IPS-18a (cell line): Measurements from ENCODE around the gene FKBP5.
"Not testable (repeated sequence)": the region's sequence is repeated elsewhere in the genome, so short reads cannot be mapped to it uniquely, and the experiment has no call there.

Experiments used
- H3K27ac ChIP-seq: one replicate; pipeline ENCODE4 v1.5.1; 2013; ENCODE audit warnings: low read length
- H3K27me3 ChIP-seq: one replicate; pipeline ENCODE4 v1.6.1; 2013; ENCODE audit warnings: mild to moderate bottlenecking, low read length; ENCODE audit not compliant: control insufficient read depth, insufficient read depth
- H3K36me3 ChIP-seq: one replicate; pipeline ENCODE4 v1.6.1; 2013; ENCODE audit warnings: low read depth, low read length; ENCODE audit not compliant: control insufficient read depth
- H3K4me1 ChIP-seq: one replicate; pipeline ENCODE4 v1.6.1; 2013; ENCODE audit warnings: low read depth, low read length; ENCODE audit not compliant: control insufficient read depth
- H3K4me3 ChIP-seq: one replicate; pipeline ENCODE4 v1.5.1; 2013; ENCODE audit warnings: low read length
- H3K9ac ChIP-seq: one replicate; pipeline ENCODE4 v1.6.1; 2013; ENCODE audit warnings: mild to moderate bottlenecking, low read length, moderate library complexity
- H3K9me3 ChIP-seq: one replicate; pipeline ENCODE4 v1.6.1; 2013; ENCODE audit warnings: low read depth, low read length; ENCODE audit not compliant: control insufficient read depth

Gene FKBP5

DNA sequence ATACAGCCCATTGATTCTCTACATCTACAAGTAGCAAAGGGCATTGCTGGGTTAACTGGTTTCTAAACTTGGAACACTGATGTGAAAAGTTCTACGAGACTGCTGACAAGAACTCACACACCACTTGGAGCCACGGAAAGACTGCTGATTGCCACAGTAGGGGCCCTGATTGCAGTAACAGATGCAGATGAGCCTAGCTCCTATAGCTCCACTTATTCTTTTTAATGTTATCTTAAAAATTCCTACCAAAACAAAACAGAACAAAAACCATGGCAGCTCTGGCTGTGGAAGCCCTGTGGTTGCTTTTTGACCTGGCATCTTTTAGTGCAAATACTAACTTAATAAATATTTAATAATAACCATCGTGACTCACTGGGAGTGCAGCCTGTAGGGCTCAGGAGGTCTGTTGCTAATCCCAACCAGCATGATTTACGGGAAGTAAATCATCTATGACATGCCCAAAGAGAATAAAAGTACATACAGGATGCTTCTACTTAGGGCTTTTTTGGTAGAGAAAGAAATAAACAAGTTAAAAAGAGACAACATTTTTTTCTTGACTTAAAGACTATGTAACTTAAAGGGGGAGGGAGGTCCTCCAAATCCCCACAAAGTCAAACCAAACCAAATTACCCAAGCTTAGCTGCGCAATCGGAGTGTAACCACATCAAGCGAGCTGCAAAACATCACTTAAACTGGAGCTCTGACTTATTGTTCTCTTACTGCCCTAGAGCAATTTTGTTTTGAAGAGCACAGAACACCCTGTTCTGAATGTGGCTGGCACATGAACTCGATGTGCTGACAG, 87.2 kb downstream of the FKBP5 start:
- Histone ChIP-seq H3K4me1 (peaks cover 20% of the 10 kb centered on the region), H3K36me3 (peaks cover 5% of the 10 kb centered on the region), H3K4me3 (no peak overlapping the region), H3K27me3 (no peaks in the 10 kb centered on the region), H3K27ac (no peak overlapping the region), H3K9ac (no peak overlapping the region), H3K9me3 (no peaks in the 10 kb centered on the region)

DNA sequence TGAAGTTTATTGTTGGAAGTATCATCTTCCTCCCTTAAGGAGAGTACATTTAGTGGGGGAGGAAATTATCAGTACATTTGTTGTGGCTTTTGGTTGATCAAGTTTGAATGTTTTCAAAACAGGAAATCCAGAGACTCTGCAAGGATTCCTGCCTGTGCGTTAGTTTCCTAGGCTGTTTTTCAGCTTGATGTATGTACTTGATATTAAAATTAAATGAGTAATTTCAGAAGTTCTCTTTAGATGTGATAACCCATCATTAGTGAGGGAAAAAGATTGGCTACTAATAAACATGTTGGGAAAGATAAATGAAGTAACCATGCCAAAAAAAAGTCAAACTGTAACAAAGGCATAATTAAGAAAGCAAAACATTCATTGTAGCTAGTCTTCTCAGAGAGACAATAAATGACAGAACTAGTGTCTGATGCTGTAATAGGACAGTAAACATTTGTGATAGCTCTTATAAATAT, 88.0 kb downstream of the FKBP5 start:
- no peaks in the 10 kb centered on the region for H3K9me3 ChIP-seq
- H3K27ac ChIP-seq: no peak overlapping the region
- H3K4me1 ChIP-seq: peaks cover 20% of the 10 kb centered on the region
- H3K27me3 ChIP-seq: no peaks in the 10 kb centered on the region
- H3K9ac ChIP-seq: no peak overlapping the region
- no peak overlapping the region for H3K4me3 ChIP-seq
- peaks cover 5% of the 10 kb centered on the region for H3K36me3 ChIP-seq

DNA sequence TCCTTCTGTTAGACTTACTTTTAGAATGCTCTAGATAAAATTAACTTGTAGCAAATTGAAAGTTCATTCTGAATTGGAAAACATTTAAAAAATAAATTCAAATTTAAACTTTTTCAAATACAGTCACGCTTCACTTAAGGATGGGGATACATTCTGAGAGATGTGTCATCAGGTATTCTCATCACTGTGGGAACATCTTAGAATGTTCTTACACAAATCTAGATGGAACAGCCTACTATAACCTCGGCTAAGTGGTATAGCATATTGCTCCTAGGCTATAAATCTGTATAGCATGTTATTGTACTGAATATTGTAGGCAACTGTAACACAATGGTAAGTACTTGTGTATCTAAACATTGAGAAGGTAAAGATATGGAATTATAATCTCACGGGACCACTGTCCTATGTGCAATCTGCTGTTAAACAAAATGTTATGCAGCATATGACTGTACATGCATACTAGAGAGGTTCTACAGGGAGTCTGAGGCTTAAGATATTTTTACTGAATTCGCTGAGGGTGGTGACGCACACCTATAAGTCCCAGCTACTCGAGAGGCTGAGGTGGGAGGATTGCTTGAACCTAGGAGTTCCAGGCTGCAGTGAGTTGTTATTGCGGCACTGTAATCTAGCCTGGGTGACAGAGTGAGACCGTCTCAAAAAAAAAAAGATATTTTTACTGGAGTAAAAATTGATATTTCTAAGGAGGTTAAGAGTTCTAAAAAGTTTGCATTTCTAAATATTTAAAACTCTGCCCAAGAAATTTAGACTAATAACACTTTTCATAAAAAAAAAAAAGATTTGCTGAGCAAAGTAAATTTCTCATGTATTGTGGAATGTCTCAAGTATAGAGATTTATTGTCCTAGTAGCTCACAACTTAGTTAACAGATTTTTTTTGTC, 88.7 kb downstream of the FKBP5 start:
- Histone ChIP-seq H3K27ac (no peak overlapping the region), H3K4me1 (peaks cover 20% of the 10 kb centered on the region), H3K36me3 (peaks cover 5% of the 10 kb centered on the region)

DNA sequence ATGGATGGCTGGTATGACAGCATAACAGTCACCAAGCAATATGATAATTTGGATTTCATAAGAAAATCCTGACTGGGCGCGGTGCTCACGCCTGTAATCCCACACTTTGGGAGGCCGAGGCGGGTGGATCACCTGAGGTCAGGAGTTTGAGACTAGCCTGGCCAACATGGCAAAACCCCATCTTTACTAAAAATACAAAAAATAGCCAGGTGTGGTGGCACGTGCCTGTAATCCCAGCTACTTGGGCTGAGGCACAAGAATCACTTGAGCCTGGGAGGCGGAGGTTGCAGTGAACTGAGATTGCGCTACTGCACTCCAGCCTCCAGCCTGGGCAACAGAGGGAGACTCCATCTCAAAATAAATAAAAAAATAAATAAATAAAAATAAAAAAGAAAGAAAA, 90.1 kb downstream of the FKBP5 start:
- not testable (repeated sequence) for H3K27me3 ChIP-seq, H3K36me3 ChIP-seq, H3K9ac ChIP-seq, H3K9me3 ChIP-seq, H3K4me3 ChIP-seq, H3K27ac ChIP-seq
- H3K4me1 ChIP-seq: peaks cover 20% of the 10 kb centered on the region

More for the DNA sequence above, 88.7 kb downstream of the FKBP5 start:
- no peaks in the 10 kb centered on the region for H3K27me3 ChIP-seq
- H3K9ac ChIP-seq: no peak overlapping the region
- H3K4me3 ChIP-seq: no peak overlapping the region
- H3K9me3 ChIP-seq: no peaks in the 10 kb centered on the region

DNA sequence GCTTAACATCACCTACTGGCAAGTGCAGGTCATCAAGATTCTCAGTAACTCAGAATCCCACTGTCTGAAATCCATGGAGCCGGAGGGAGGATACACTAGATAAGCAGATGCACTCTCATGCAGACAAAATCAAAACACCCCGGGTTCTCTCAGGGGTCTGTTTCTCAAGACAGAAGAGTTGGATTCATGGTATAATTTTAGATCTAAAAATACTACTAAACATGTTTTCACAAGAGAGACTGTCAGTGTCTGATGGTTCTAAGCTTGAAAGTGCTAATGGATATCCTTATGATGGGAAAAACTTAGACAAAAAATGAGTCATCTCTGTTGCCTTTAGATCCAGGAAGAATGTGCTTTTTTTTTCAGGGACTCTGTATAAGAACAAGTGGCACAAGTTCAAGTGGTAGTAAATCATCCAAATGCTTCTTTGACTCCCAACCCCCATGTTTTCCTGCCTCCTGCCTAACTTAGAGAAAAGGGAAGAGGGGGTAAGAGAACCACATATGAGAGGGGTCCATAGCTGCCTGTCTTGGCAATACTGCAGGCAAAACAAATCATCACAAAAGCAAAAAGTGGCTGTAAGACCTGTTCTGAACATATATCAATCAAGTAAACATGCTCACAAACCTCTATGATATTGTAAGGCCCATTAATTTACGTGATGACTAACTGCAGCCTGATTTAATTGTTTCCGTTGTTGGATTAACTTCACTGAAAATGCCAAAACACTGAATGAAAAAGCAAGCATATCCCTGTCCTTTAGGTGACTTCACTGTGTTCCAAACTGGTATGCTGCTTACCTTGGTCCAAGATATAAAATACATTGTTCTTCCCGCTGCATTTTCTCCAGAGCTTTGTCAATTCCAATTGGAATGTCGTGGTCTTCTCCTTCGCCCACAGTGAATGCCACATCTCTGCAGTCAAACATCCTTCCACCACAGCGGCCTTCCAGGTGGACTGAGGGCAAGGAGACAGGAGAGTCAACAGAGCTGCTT, 92.0 kb downstream of the FKBP5 start:
- Histone ChIP-seq H3K4me3 (no peak overlapping the region), H3K9ac (no peak overlapping the region), H3K4me1 (peaks cover 12% of the 10 kb centered on the region), H3K9me3 (no peaks in the 10 kb centered on the region), H3K27me3 (no peaks in the 10 kb centered on the region), H3K27ac (no peak overlapping the region), H3K36me3 (peaks cover 5% of the 10 kb centered on the region)

DNA sequence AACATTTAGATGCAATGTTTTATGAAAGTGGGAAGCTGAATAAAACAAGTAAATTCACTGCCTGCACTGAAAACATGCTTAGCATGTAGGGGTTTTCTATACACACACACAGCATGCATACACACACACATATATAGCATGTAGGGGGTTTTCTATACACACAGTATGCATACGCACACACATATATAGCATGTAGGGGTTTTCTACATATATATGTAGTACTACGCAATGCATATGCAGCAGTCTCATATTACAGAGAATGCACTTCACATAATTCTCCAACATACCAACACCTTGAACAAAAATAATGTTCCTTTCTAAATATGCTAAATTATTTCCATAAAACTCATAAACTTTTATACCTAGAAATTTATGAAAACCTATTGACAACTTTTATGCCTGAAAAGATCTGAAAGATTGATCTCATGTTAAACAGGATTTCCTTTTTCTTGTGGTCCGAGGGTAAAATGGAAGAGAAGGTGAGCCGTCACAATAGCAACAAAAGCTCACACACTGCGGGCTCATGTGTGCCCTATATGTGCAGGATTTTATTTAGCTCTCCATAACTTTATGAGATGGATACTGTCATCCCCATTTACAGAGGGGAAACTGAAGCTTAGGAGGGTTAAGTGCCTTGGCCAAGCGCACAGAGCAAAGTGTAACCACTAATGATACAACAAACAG, 94.1 kb downstream of the FKBP5 start:
- Histone ChIP-seq H3K27me3 (no peaks in the 10 kb centered on the region), H3K4me1 (no peaks in the 10 kb centered on the region), H3K9me3 (no peaks in the 10 kb centered on the region), H3K27ac (no peak overlapping the region), H3K4me3 (no peak overlapping the region), H3K36me3 (peaks cover 7% of the 10 kb centered on the region), H3K9ac (no peak overlapping the region)

DNA sequence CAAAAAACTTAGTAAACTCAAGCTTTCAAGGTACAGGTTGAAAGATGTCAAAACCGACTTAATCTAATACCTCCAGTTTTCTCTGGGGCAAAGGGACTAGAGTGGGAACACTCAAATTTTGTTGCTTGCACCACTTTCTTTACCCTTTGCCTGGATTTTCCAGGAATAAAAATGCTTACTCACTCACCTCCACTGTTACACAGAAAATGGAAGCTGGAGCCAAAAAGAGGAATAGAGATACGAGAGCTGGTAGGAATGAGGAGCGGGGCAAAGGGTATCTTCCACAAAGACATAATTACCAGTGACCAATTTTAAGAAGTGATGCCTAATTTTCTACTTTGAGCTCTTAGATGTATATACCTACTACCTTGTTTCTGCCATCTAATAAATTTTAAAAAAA, 96.5 kb downstream of the FKBP5 start:
- H3K4me1 ChIP-seq: no peaks in the 10 kb centered on the region
- no peaks in the 10 kb centered on the region for H3K9me3 ChIP-seq
- H3K36me3 ChIP-seq: peaks cover 7% of the 10 kb centered on the region
- no peak overlapping the region for H3K9ac ChIP-seq
- no peak overlapping the region for H3K27ac ChIP-seq
- H3K27me3 ChIP-seq: no peaks in the 10 kb centered on the region
- no peak overlapping the region for H3K4me3 ChIP-seq

DNA sequence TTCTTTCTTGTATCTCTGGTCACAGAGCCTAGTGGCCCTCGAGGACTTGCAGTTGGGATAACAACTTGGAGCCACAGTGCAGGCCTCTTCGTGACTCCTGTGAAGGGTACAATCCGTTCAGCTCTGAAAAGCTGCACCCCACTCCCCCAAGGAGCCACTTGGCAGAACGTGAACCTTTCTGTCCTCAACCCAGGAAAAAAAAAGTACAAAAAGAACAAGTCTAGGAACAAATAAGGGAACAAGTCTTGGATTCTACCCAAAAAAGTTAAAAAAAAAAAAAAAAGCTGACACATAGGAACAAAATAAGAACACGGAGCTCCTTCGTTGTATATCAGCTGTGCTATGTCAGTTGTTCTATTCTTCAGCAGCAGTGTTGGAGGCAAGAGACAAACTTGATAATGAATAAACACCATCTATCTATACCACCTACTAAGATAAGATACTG, 98.1 kb downstream of the FKBP5 start:
- Histone ChIP-seq H3K27ac (no peak overlapping the region), H3K9me3 (no peaks in the 10 kb centered on the region), H3K9ac (no peak overlapping the region), H3K4me1 (no peaks in the 10 kb centered on the region), H3K4me3 (no peak overlapping the region), H3K36me3 (peaks cover 3% of the 10 kb centered on the region), H3K27me3 (no peaks in the 10 kb centered on the region)

DNA sequence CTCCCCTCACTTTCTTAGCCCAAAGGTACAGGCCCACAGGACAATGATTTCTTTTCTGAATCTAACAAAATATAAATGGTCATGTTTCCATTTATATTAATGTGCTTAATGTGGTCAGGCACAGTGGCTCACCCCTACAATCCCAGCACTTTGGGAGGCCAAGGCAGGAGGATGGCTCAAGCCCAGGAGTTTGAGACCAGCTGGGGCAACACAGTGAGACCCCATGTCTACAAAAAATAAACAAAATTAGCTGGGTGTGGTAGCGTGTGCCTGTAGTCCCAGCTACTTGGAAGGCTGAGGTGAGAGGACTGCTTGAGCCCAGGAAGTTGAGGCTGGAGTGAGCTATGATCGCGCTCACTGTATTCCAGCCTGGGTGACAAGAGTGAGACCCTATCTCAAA, 98.8 kb downstream of the FKBP5 start:
- H3K4me3 ChIP-seq: no peak overlapping the region
- no peaks in the 10 kb centered on the region for H3K4me1 ChIP-seq
- no peaks in the 10 kb centered on the region for H3K9me3 ChIP-seq
- H3K36me3 ChIP-seq: peaks cover 3% of the 10 kb centered on the region
- H3K27ac ChIP-seq: no peak overlapping the region
- no peaks in the 10 kb centered on the region for H3K27me3 ChIP-seq
- no peak overlapping the region for H3K9ac ChIP-seq

DNA sequence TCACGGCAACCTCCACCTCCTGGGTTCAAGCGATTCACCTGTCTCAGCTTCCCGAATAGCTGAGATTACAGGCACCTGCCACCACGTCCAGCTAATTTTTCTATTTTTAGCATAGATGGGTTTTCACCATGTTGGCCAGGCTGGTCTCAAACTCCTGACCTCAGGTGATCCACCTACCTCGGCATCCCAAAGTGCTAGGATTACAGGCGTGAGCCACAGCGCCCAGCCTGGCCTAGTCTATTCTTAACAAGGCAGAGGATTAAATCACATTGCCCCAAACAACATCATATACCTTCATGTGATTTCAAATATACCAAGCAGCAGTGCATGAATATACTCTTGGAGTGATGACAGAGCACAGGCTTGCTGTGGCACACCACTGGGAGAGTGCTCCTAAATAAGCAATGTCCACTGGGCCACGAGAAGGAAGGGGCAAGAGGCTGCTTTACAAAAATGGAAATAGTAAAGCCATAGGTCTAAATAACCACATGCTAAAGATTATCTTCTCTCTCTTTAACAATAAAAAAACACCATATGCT, 99.4 kb downstream of the FKBP5 start:
- no peaks in the 10 kb centered on the region for H3K9me3 ChIP-seq
- H3K27me3 ChIP-seq: no peaks in the 10 kb centered on the region
- H3K36me3 ChIP-seq: peaks cover 3% of the 10 kb centered on the region
- no peak overlapping the region for H3K27ac ChIP-seq
- H3K4me3 ChIP-seq: no peak overlapping the region
- no peak overlapping the region for H3K9ac ChIP-seq
- H3K4me1 ChIP-seq: no peaks in the 10 kb centered on the region
